ENCODE measurements around the gene SLC12A7.

The SLC12A7 gene

GRCh38 chr5:1058988-1059883 lies 52.6 kb downstream of the SLC12A7 start:
- no peak for DNase-seq

- no peak for DNase-seq
Observed at GRCh38 chr5:1058083-1058945, 53.5 kb downstream of the SLC12A7 start.

- DNase-seq = no peak
Observed at GRCh38 chr5:1057485-1058082, 54.3 kb downstream of the SLC12A7 start.

GRCh38 chr5:1056611-1057484 lies 55.0 kb downstream of the SLC12A7 start:
- no peak for DNase-seq

- DNase-seq = no peak
Observed at GRCh38 chr5:1055896-1056610, 55.8 kb downstream of the SLC12A7 start.

- DNase-seq = no peak
Observed at GRCh38 chr5:1054799-1055775, 56.8 kb downstream of the SLC12A7 start.

GRCh38 chr5:1054018-1054798 lies 57.7 kb downstream of the SLC12A7 start:
- DNase-seq = no peak

GRCh38 chr5:1053391-1054017 lies 58.4 kb downstream of the SLC12A7 start:
- DNase-seq = no peak

- no peak for DNase-seq
Observed at GRCh38 chr5:1052641-1053390, 59.0 kb downstream of the SLC12A7 start.

- DNase-seq = no peak
Observed at GRCh38 chr5:1052076-1052475, 59.8 kb downstream of the SLC12A7 start.

GRCh38 chr5:1051366-1051720 lies 60.5 kb downstream of the SLC12A7 start:
- no peak for DNase-seq

- DNase-seq = no peak
Observed at GRCh38 chr5:1050423-1051365, 61.2 kb downstream of the SLC12A7 start.

GRCh38 chr5:1048861-1049838 lies 62.7 kb downstream of the SLC12A7 start:
- DNase-seq = no peak

GRCh38 chr5:1048162-1048721 lies 63.6 kb downstream of the SLC12A7 start:
- DNase-seq = no peak

- DNase-seq = no peak
Observed at GRCh38 chr5:1047332-1047965, 64.4 kb downstream of the SLC12A7 start.

Measured in NCI-H2081 (cell line).